Measurements from ENCODE around the gene ACMSD.

Gene ACMSD

GRCh38 chr2:134918526-134919340 lies 80.3 kb downstream of the ACMSD start, which contains the start of gene CCNT2:
Gene CCNT2 (plus strand): TSS chr2:134918822. CDS start chr2:134918855, 33 bp downstream.
- peak; percentile 99 for DNase-seq
- Histone ChIP-seq H3K36me3 (peaks cover 37% of the 10 kb centered on the region), H3K4me3 (ENCODE audit: low read depth, low read length) (peak within 1 kb of the TSS; percentile 83), H3K9me3 (ENCODE audit: severe bottlenecking) (no peaks in the 10 kb centered on the region), H3K27ac (peak within 1 kb of the TSS; percentile 99), H3K27me3 (ENCODE audit: insufficient read depth, low read depth, severe bottlenecking) (no peaks in the 10 kb centered on the region)
- TF ChIP-seq, protein P1, sequence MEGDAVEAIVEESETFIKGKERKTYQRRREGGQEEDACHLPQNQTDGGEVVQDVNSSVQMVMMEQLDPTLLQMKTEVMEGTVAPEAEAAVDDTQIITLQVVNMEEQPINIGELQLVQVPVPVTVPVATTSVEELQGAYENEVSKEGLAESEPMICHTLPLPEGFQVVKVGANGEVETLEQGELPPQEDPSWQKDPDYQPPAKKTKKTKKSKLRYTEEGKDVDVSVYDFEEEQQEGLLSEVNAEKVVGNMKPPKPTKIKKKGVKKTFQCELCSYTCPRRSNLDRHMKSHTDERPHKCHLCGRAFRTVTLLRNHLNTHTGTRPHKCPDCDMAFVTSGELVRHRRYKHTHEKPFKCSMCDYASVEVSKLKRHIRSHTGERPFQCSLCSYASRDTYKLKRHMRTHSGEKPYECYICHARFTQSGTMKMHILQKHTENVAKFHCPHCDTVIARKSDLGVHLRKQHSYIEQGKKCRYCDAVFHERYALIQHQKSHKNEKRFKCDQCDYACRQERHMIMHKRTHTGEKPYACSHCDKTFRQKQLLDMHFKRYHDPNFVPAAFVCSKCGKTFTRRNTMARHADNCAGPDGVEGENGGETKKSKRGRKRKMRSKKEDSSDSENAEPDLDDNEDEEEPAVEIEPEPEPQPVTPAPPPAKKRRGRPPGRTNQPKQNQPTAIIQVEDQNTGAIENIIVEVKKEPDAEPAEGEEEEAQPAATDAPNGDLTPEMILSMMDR (IDR thresholded peaks at IDR 0.05; ENCODE audit: low read depth, low read length), result no peak

- no peak for DNase-seq
- TF ChIP-seq, protein P1 (IDR thresholded peaks at IDR 0.05; ENCODE audit: low read depth, low read length), result no peak
- Histone ChIP-seq H3K27ac (peak overlapping the region; percentile 99), H3K27me3 (ENCODE audit: insufficient read depth, low read depth, severe bottlenecking) (no peaks in the 10 kb centered on the region), H3K4me3 (ENCODE audit: low read depth, low read length) (peak overlapping the region; percentile 78), H3K36me3 (peaks cover 37% of the 10 kb centered on the region), H3K9me3 (ENCODE audit: severe bottlenecking) (no peaks in the 10 kb centered on the region)
Observed at GRCh38 chr2:134919341-134920210, 81.2 kb downstream of the ACMSD start.

DNA sequence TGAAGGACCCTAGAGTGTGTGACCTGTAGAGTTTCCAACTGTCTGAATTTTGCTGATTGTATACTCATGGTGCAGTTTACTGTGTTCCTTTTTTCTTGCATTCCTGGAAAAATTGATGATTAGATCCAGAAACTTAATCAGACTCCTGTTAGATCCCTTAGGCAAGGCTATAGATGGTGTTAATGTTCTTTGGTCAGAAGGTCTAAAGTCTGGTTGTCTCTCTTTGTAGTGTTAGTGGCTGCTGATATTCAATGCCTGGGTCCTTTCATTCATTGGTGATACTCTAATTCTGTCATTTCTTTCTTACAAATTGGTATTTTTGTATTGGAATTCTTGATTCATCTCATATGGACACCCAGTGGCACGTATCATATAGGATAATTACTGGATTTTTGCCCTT lies 86.5 kb downstream of the ACMSD start:
- no peak for DNase-seq
- H3K27me3 ChIP-seq (ENCODE audit: insufficient read depth, low read depth, severe bottlenecking), result no peaks in the 10 kb centered on the region
- H3K36me3 ChIP-seq, result peaks cover 43% of the 10 kb centered on the region
- no peak overlapping the region for H3K4me3 ChIP-seq (ENCODE audit: low read depth, low read length)
- TF ChIP-seq, protein P1 (IDR thresholded peaks at IDR 0.05; ENCODE audit: low read depth, low read length), result no peak
- H3K27ac ChIP-seq, result no peak overlapping the region
- H3K9me3 ChIP-seq (ENCODE audit: severe bottlenecking), result no peaks in the 10 kb centered on the region

GRCh38 chr2:134926231-134926931 lies 88.0 kb downstream of the ACMSD start:
- Histone ChIP-seq H3K36me3 (peaks cover 30% of the 10 kb centered on the region), H3K27me3 (ENCODE audit: insufficient read depth, low read depth, severe bottlenecking) (no peaks in the 10 kb centered on the region), H3K4me3 (ENCODE audit: low read depth, low read length) (no peak overlapping the region), H3K9me3 (ENCODE audit: severe bottlenecking) (no peaks in the 10 kb centered on the region), H3K27ac (no peak overlapping the region)
- DNase-seq, result no peak
- TF ChIP-seq, protein P1 (IDR thresholded peaks at IDR 0.05; ENCODE audit: low read depth, low read length), result no peak

DNA sequence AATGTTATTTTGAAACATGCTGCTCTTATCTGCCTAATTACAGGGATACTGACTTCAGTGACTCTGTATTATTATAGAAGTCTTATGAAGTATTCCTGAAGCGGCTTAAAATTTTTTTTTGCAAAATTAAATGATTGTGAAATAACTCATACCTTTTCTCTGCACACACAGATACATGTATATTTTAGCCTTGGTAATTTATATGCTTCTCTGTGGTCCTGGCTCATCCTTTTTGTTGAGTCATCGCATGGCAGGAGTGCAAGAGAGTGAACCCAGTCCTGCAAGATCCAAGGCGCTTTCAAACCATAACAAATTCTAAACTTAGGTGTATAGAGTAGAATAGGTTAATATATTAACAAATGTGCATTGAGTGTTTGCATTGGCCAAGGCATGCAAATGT lies 88.8 kb downstream of the ACMSD start:
- Histone ChIP-seq H3K9me3 (ENCODE audit: severe bottlenecking) (no peaks in the 10 kb centered on the region), H3K36me3 (peaks cover 24% of the 10 kb centered on the region), H3K4me3 (ENCODE audit: low read depth, low read length) (no peak overlapping the region), H3K27ac (no peak overlapping the region), H3K27me3 (ENCODE audit: insufficient read depth, low read depth, severe bottlenecking) (no peaks in the 10 kb centered on the region)
- TF ChIP-seq, protein P1 (IDR thresholded peaks at IDR 0.05; ENCODE audit: low read depth, low read length), result no peak
- no peak for DNase-seq
